Caco-2 (cell line): ENCODE measurements around the gene GARIN5A. TPM values are rescaled to one million over a fixed set of nuclear protein-coding genes. Genes with fewer than 3 reads are reported as not detected.
A peak's percentile ranks its signal among the peaks of the same experiment; 100 is the strongest.

ENCODE experiments used
- BruUV-seq: library from RNA; stranded (reverse); fragments of 400-500 nt; replicated peaks from 2 replicates; lab custom pipeline; 2021; lab: Mats Ljungman, UMichigan
- CTCF ChIA-PET: fragments of 300-600 bp; sonication (Branson Sonifier 250); formaldehyde crosslinking; loops from one replicate; lab custom pipeline; 2022; ENCODE audit warnings: antibody characterized with exemption; lab: Charles Lee
- POLR2A ChIA-PET: fragments of 300-600 bp; sonication (Branson Sonifier 250); formaldehyde crosslinking; loops from one replicate; lab custom pipeline; 2022; ENCODE audit warnings: antibody characterized with exemption; lab: Charles Lee
- DNase-seq, 2 experiments: peaks; one replicate each; pipeline versions ENCODE4 v3.0.0 to v3.0.0-alpha.2; 2020 to 2022
- H3K27me3 ChIP-seq: replicated peaks from 2 replicates; pipeline ENCODE4 v1.6.0; 2011; ENCODE audit warnings: low read length; ENCODE audit not compliant: control insufficient read depth, insufficient read depth
- H3K36me3 ChIP-seq: 2 replicates; pipeline ENCODE4 v1.5.1; 2011; ENCODE audit warnings: low read length; ENCODE audit not compliant: control insufficient read depth, insufficient read depth
- H3K4me1 ChIP-seq: fragments of 250-450 bp; sonication (Bioruptor Pico); 2 replicates; pipeline ENCODE4 v1.5.1; 2020; ENCODE audit warnings: mild to moderate bottlenecking
- H3K4me3 ChIP-seq: 2 replicates; pipeline ENCODE4 v1.5.1; 2011; ENCODE audit warnings: low read depth, mild to moderate bottlenecking, control low read depth, low read length
- H3K9me3 ChIP-seq: fragments of 250-450 bp; sonication (Bioruptor Pico); 2 replicates; pipeline ENCODE4 v1.5.1; 2020; ENCODE audit warnings: mild to moderate bottlenecking, moderate library complexity
- H3K27ac Mint-ChIP-seq: one replicate; pipeline ENCODE4 v1.8.0; 2022; ENCODE audit warnings: mixed read lengths; ENCODE audit not compliant: unreplicated experiment
- H3K27me3 Mint-ChIP-seq: one replicate; pipeline ENCODE4 v1.8.0; 2022; ENCODE audit warnings: mixed read lengths; ENCODE audit not compliant: insufficient read depth, unreplicated experiment
- H3K36me3 Mint-ChIP-seq: one replicate; pipeline ENCODE4 v1.8.0; 2022; ENCODE audit warnings: mild to moderate bottlenecking, mixed read lengths; ENCODE audit not compliant: insufficient read depth, unreplicated experiment
- H3K4me1 Mint-ChIP-seq: one replicate; pipeline ENCODE4 v1.8.0; 2022; ENCODE audit warnings: low read depth, mixed read lengths; ENCODE audit not compliant: unreplicated experiment
- H3K4me3 Mint-ChIP-seq: one replicate; pipeline ENCODE4 v1.8.0; 2022; ENCODE audit warnings: mild to moderate bottlenecking, moderate library complexity, mixed read lengths; ENCODE audit not compliant: unreplicated experiment
- H3K9me3 Mint-ChIP-seq: one replicate; pipeline ENCODE4 v1.8.0; 2022; ENCODE audit warnings: mixed read lengths; ENCODE audit not compliant: unreplicated experiment
- intact Hi-C: fragments of 100-400 bp; cut with micrococcal nuclease; formaldehyde crosslinking; loops from one replicate; pipeline ENCODE4 v1.10.0; 2022; ENCODE audit not compliant: unreplicated experiment
- total RNA-seq: library from RNA; stranded (reverse); gene quantifications from 2 replicates; pipeline ENCODE4 v1.2.3, GENCODE V29; 2022
- TF ChIP-seq, protein P1 (sequence below), 2 experiments: fragments of 200-600 bp in 1 of 2; IDR thresholded peaks; 1 replicate in 1 of 2; 2 replicates in 1 of 2; pipeline versions ENCODE4 v1.5.1 to v1.8.0; 2011 to 2022; ENCODE audit warnings: antibody characterized with exemption in 1 of 2, control low read depth in 1 of 2, inconsistent platforms in 1 of 2, low read depth in 1 of 2, low read length in 1 of 2, mild to moderate bottlenecking in 1 of 2, moderate library complexity in 1 of 2; ENCODE audit not compliant: insufficient read depth in 1 of 2, severe bottlenecking in 1 of 2, unreplicated experiment in 1 of 2

GARIN5A gene
- total RNA-seq, 1 experiment from 2014 or later: 1.4 TPM

- ChIA-PET CTCF (interaction anchor here (0.8 to 2.1 kb wide), 4 partner anchors 14 to 123 kb away, joined by 4 to 6 read pairs (median 6); partner anchors contain the start of gene JOSD2), POLR2A (no interaction called here)
- no peaks in the 10 kb centered on the region for H3K27me3 Mint-ChIP-seq
- no peaks in the 10 kb centered on the region for H3K9me3 Mint-ChIP-seq
- no peak overlapping the region for H3K4me3 Mint-ChIP-seq
- Histone ChIP-seq H3K36me3 (no peaks in the 10 kb centered on the region), H3K4me3 (no peak overlapping the region), H3K27me3 (no peaks in the 10 kb centered on the region), H3K9me3 (no peaks in the 10 kb centered on the region), H3K4me1 (no peaks in the 10 kb centered on the region)
- TF ChIP-seq, protein P1, sequence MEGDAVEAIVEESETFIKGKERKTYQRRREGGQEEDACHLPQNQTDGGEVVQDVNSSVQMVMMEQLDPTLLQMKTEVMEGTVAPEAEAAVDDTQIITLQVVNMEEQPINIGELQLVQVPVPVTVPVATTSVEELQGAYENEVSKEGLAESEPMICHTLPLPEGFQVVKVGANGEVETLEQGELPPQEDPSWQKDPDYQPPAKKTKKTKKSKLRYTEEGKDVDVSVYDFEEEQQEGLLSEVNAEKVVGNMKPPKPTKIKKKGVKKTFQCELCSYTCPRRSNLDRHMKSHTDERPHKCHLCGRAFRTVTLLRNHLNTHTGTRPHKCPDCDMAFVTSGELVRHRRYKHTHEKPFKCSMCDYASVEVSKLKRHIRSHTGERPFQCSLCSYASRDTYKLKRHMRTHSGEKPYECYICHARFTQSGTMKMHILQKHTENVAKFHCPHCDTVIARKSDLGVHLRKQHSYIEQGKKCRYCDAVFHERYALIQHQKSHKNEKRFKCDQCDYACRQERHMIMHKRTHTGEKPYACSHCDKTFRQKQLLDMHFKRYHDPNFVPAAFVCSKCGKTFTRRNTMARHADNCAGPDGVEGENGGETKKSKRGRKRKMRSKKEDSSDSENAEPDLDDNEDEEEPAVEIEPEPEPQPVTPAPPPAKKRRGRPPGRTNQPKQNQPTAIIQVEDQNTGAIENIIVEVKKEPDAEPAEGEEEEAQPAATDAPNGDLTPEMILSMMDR (IDR thresholded peaks at IDR 0.05; ENCODE audit: insufficient read depth in 1 of 2, low read depth in 1 of 2, low read length in 1 of 2, severe bottlenecking in 1 of 2, unreplicated experiment in 1 of 2): no peak
- no peaks in the 10 kb centered on the region for H3K4me1 Mint-ChIP-seq
- no TSS peak for BruUV-seq
- intact Hi-C loops: no loop called here
- DNase-seq: no peak
- no peak overlapping the region for H3K27ac Mint-ChIP-seq
- peaks cover 42% of the 10 kb centered on the region for H3K36me3 Mint-ChIP-seq
Measured at GRCh38 chr19:50479761-50480251, 3.2 kb upstream of the GARIN5A start.

DNA sequence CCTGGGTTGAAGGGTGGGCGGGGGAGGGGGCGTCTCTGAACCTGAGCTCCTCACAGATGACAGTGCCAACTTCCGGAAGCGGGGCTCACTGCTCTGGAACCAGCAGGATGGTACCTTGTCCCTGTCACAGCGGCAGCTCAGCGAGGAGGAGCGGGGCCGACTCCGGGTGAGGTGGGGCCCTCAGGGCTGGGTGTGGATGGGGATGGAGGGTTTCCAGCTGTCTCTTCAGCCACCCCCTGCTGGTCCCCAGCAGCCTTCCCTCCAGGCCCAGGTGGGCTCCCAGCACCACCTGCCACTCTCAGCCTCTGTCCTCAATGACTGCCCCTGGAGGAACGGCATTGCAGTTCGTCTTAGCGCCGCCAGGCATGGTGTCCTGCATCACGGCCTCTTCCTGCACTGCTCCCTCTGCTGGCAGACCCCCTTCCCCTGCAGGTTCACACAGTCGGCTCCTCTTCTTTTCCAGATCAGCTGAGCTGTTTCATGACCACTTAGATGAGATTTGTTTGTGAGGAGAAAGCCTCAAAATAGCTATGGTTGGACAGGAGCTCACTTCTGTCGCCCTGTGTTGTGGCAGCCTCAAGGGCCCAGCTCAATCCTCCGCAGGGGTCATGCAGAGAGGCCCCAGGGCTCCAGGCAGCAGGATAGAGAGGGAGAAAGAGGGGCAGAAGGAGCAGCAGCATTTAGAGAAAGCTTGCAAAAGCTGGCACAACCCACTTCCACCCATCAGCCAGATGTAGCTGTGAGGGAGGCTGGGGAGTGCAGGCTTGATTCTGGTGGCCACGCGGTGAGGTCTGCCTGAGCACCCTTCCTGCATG is 2.5 kb upstream of the GARIN5A start:
- H3K27ac Mint-ChIP-seq: peak overlapping the region; percentile 70
- TF ChIP-seq, protein P1 (IDR thresholded peaks at IDR 0.05; ENCODE audit: insufficient read depth in 1 of 2, low read depth in 1 of 2, low read length in 1 of 2, severe bottlenecking in 1 of 2, unreplicated experiment in 1 of 2): peak; percentile 66 to 71
- ChIA-PET POLR2A (no interaction called here), CTCF (interaction anchor here (0.8 to 2.1 kb wide), 4 partner anchors 13 to 122 kb away, joined by 4 to 6 read pairs (median 6); partner anchors contain the start of gene JOSD2)
- no peaks in the 10 kb centered on the region for H3K9me3 Mint-ChIP-seq
- intact Hi-C loops: no loop called here
- H3K27me3 Mint-ChIP-seq: no peaks in the 10 kb centered on the region
- DNase-seq: peak in 1 of 2 experiments; percentile 63
- H3K4me1 Mint-ChIP-seq: no peaks in the 10 kb centered on the region
- peak overlapping the region; percentile 43 for H3K4me3 Mint-ChIP-seq
- BruUV-seq: no TSS peak
- H3K36me3 Mint-ChIP-seq: peaks cover 42% of the 10 kb centered on the region
- H3K4me1 ChIP-seq: no peaks in the 10 kb centered on the region
- no peaks in the 10 kb centered on the region for H3K27me3 ChIP-seq
- no peak overlapping the region for H3K4me3 ChIP-seq
- H3K9me3 ChIP-seq: no peaks in the 10 kb centered on the region
- no peaks in the 10 kb centered on the region for H3K36me3 ChIP-seq

GRCh38 chr19:50477751-50478515 is 1.3 kb upstream of the GARIN5A start:
- H3K4me1 Mint-ChIP-seq: no peaks in the 10 kb centered on the region
- H3K36me3 Mint-ChIP-seq: peaks cover 42% of the 10 kb centered on the region
- no peak overlapping the region for H3K4me3 ChIP-seq
- DNase-seq: no peak
- no TSS peak for BruUV-seq
- POLR2A ChIA-PET: no interaction called here
- H3K27me3 ChIP-seq: no peaks in the 10 kb centered on the region
- intact Hi-C loops: no loop called here
- H3K9me3 ChIP-seq: no peaks in the 10 kb centered on the region
- TF ChIP-seq, protein P1 (IDR thresholded peaks at IDR 0.05; ENCODE audit: insufficient read depth in 1 of 2, low read depth in 1 of 2, low read length in 1 of 2, severe bottlenecking in 1 of 2, unreplicated experiment in 1 of 2): no peak
- no peaks in the 10 kb centered on the region for H3K9me3 Mint-ChIP-seq
- peak overlapping the region; percentile 89 for H3K4me3 Mint-ChIP-seq
- no peak overlapping the region for H3K27ac Mint-ChIP-seq
- CTCF ChIA-PET: interaction anchor here (1.7 to 2.1 kb wide), 2 partner anchors 109 to 121 kb away, joined by 5 to 6 read pairs; no protein-coding TSS in a partner anchor
- no peaks in the 10 kb centered on the region for H3K4me1 ChIP-seq
- H3K36me3 ChIP-seq: no peaks in the 10 kb centered on the region
- H3K27me3 Mint-ChIP-seq: no peaks in the 10 kb centered on the region
